SK-N-SH (cell line): Measurements from ENCODE around the gene PDE8A. TPM values are rescaled to one million over a fixed set of nuclear protein-coding genes. Genes with fewer than 3 reads are reported as not detected.

Experiments
- CTCF ChIA-PET: fragments of 300-600, 350-600 bp; formaldehyde crosslinking; extraction: SDS; loops from one replicate; lab custom pipeline; 2021; lab: Yijun Ruan, JAX
- POLR2A ChIA-PET: fragments of 350-600 bp; sonication (Branson Sonifier 250); formaldehyde crosslinking; extraction: SDS; loops from one replicate; lab custom pipeline; 2020; ENCODE audit warnings: antibody characterized with exemption, inconsistent platforms; lab: Yijun Ruan, JAX
- DNase-seq: peaks from one replicate; pipeline ENCODE4 v3.0.0; 2012
- H2AFZ ChIP-seq: fragments of 200-600 bp; sonication (generic); 2 replicates; pipeline ENCODE4 v1.8.1; 2016; ENCODE audit warnings: antibody characterized with exemption, mild to moderate bottlenecking, low read depth
- H3F3A ChIP-seq: fragments of 200-600 bp; sonication (generic); replicated peaks from 2 replicates; pipeline ENCODE3; 2016; ENCODE audit warnings: antibody characterized with exemption, mild to moderate bottlenecking; ENCODE audit not compliant: insufficient read depth
- H3K27ac ChIP-seq, 2 experiments: fragments of 200-500 bp in 1 of 2; fragments of 200-600 bp in 1 of 2; sonication (Bioruptor generic) in 1 of 2; sonication (generic), shearing (Covaris generic) in 1 of 2; 2 replicates each; pipeline versions ENCODE4 v1.5.1 to v1.6.1; 2014 to 2016; ENCODE audit warnings: low read depth in 2 of 2, inconsistent platforms in 1 of 2, low read length in 1 of 2, mild to moderate bottlenecking in 1 of 2, mixed read lengths in 1 of 2
- H3K27me3 ChIP-seq: fragments of 200-600 bp; sonication (generic), shearing (Covaris generic); 2 replicates; pipeline ENCODE4 v1.6.1; 2016; ENCODE audit warnings: mixed run types; ENCODE audit not compliant: insufficient read depth
- H3K36me3 ChIP-seq, 2 experiments: fragments of 200-500 bp in 1 of 2; fragments of 200-600 bp in 1 of 2; sonication (Bioruptor generic) in 1 of 2; sonication (generic) in 1 of 2; replicated peaks in 1 of 2; 2 replicates each; pipeline versions ENCODE3 to v1.5.1; 2014 to 2016; ENCODE audit warnings: low read length in 1 of 2, mild to moderate bottlenecking in 1 of 2; ENCODE audit not compliant: insufficient read depth in 2 of 2, control insufficient read depth in 1 of 2
- H3K4me1 ChIP-seq, 2 experiments: fragments of 200-500 bp in 1 of 2; fragments of 200-600 bp in 1 of 2; sonication (Bioruptor generic) in 1 of 2; sonication (generic), shearing (Covaris generic) in 1 of 2; 2 replicates each; pipeline versions ENCODE4 v1.5.1 to v1.6.1; 2014 to 2016; ENCODE audit warnings: low read depth in 1 of 2, low read length in 1 of 2, mixed run types in 1 of 2; ENCODE audit not compliant: insufficient read depth in 2 of 2, control insufficient read depth in 1 of 2
- H3K4me2 ChIP-seq: fragments of 200-600 bp; sonication (generic), shearing (Covaris generic); 2 replicates; pipeline ENCODE4 v1.6.1; 2017; ENCODE audit warnings: mixed run types
- H3K4me3 ChIP-seq, 2 experiments: fragments of 200-500 bp in 1 of 2; fragments of 200-600 bp in 1 of 2; sonication (Bioruptor generic) in 1 of 2; sonication (generic), shearing (Covaris generic) in 1 of 2; 2 replicates each; pipeline versions ENCODE4 v1.5.1 to v1.8.1; 2014 to 2016; ENCODE audit warnings: low read depth in 2 of 2, inconsistent platforms in 1 of 2, low read length in 1 of 2, mild to moderate bottlenecking in 1 of 2, mixed read lengths in 1 of 2, moderate library complexity in 1 of 2
- H3K79me2 ChIP-seq: fragments of 200-600 bp; sonication (generic); 2 replicates; pipeline ENCODE4 v1.8.1; 2017; ENCODE audit warnings: mild to moderate bottlenecking; ENCODE audit not compliant: insufficient read depth
- H3K9ac ChIP-seq: fragments of 200-600 bp; sonication (generic); 2 replicates; pipeline ENCODE4 v1.6.1; 2017; ENCODE audit warnings: mixed run types
- H3K9me2 ChIP-seq: fragments of 200-600 bp; sonication (generic); 2 replicates; pipeline ENCODE4 v1.6.1; 2017; ENCODE audit warnings: mixed run types
- H3K9me3 ChIP-seq: fragments of 200-600 bp; sonication (generic); 2 replicates; pipeline ENCODE4 v1.6.1; 2017; ENCODE audit warnings: mixed run types, mild to moderate bottlenecking, moderate library complexity
- H4K20me1 ChIP-seq: fragments of 200-600 bp; sonication (generic); 2 replicates; pipeline ENCODE4 v1.6.1; 2017; ENCODE audit warnings: mild to moderate bottlenecking, mixed run types; ENCODE audit not compliant: insufficient read depth
- EP300 ChIP-seq, 2 experiments: IDR thresholded peaks; 2 replicates each; pipeline versions ENCODE4 v1.4.0 to v1.6.1; 2012; ENCODE audit warnings: borderline replicate concordance in 1 of 2, low read depth in 1 of 2, low read length in 1 of 2
- EZH2phosphoT487 ChIP-seq: fragments of 200-600 bp; sonication (generic); IDR thresholded peaks from 2 replicates; pipeline ENCODE4 v1.6.1; 2017; ENCODE audit warnings: low read depth, mixed run types, mild to moderate bottlenecking, antibody characterized with exemption, moderate library complexity, borderline replicate concordance
- FOSL2 ChIP-seq: IDR thresholded peaks from 2 replicates; pipeline ENCODE4 v1.4.0; 2012; ENCODE audit warnings: low read depth, mild to moderate bottlenecking, moderate library complexity, borderline replicate concordance
- FOXJ3 ChIP-seq: sonication (generic); formaldehyde crosslinking; IDR thresholded peaks from 2 replicates; pipeline ENCODE4 v1.5.1; 2020; ENCODE audit warnings: mild to moderate bottlenecking, missing genetic modification reagents
- FOXM1 ChIP-seq: IDR thresholded peaks from 2 replicates; pipeline ENCODE4 v1.4.0; 2012; ENCODE audit warnings: low read depth, mild to moderate bottlenecking
- GABPA ChIP-seq: IDR thresholded peaks from 2 replicates; pipeline ENCODE4 v1.4.0; 2012; ENCODE audit warnings: low read depth, mild to moderate bottlenecking
- GATA2 ChIP-seq: sonication (generic); formaldehyde crosslinking; IDR thresholded peaks from 2 replicates; pipeline ENCODE4 v1.5.0; 2020; ENCODE audit warnings: mild to moderate bottlenecking, missing genetic modification reagents
- JUND ChIP-seq: IDR thresholded peaks from 2 replicates; pipeline ENCODE4 v1.4.0; 2012
- MEF2A ChIP-seq: IDR thresholded peaks from 2 replicates; pipeline ENCODE4 v1.4.0; 2012; ENCODE audit warnings: low read depth, borderline replicate concordance
- NRF1 ChIP-seq: IDR thresholded peaks from 2 replicates; pipeline ENCODE4 v1.6.1; 2012; ENCODE audit warnings: low read depth, mild to moderate bottlenecking, low read length
- RAD21 ChIP-seq: IDR thresholded peaks from 2 replicates; pipeline ENCODE4 v1.6.1; 2012; ENCODE audit warnings: mild to moderate bottlenecking, low read length
- SIN3A ChIP-seq: IDR thresholded peaks from 2 replicates; pipeline ENCODE4 v1.6.1; 2012; ENCODE audit warnings: low read depth, mild to moderate bottlenecking, low read length, moderate library complexity, borderline replicate concordance
- TAF1 ChIP-seq: IDR thresholded peaks from 2 replicates; pipeline ENCODE4 v1.6.1; 2012; ENCODE audit warnings: low read depth, mild to moderate bottlenecking, low read length, moderate library complexity, borderline replicate concordance
- TEAD4 ChIP-seq: IDR thresholded peaks from 2 replicates; pipeline ENCODE4 v1.4.0; 2012; ENCODE audit warnings: mild to moderate bottlenecking, borderline replicate concordance; ENCODE audit not compliant: insufficient read depth
- USF2 ChIP-seq: fragments of 150-350 bp; IDR thresholded peaks from 2 replicates; pipeline ENCODE4 v1.6.1; 2017; ENCODE audit warnings: antibody characterized with exemption, low read length, low read depth, borderline replicate concordance
- WGBS: methylation state at CpG from one replicate; pipeline ENCODE4 v1.1.6; 2017; ENCODE audit warnings: low lambda C conversion rate; 5-methylcytosine and 5-hydroxymethylcytosine counted together
- polyA plus RNA-seq, 3 experiments: library from polyadenylated mRNA; depleted of rRNA; stranded (reverse); fragments of >200 nt; gene quantifications; 2 replicates each; pipeline ENCODE4 v1.2.3, GENCODE V29; 2012
- TF ChIP-seq, protein P1 (sequence below): IDR thresholded peaks from 2 replicates; pipeline ENCODE4 v1.4.0; 2012; ENCODE audit warnings: low read depth
- TF ChIP-seq, protein P2 (sequence below): fragments of 200-600 bp; sonication (generic); IDR thresholded peaks from 2 replicates; pipeline ENCODE4 v1.6.1; 2017; ENCODE audit warnings: antibody characterized with exemption, mild to moderate bottlenecking, moderate library complexity

The PDE8A gene
- polyA plus RNA-seq, 1 of the 3 experiments (the other 2 are of a cell fraction) = 13.4 TPM

DNA sequence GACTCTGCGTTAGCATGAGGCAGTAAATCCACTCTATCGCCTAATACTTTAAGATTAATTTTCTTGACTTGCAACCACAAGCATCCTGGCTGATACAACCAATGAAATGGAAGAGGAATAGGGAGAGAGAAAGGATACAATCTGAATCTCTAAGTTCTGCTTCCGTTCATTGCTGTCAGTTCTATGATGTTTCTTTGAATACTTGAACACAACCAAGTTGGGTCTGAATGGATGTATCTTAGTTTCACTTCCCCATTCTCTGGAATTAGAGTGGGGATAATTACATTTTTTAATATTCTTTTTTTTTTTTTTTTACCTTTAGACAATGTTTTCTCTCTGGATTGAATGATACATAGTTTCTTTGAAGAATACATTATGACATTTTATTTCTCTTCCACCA lies 22.9 kb downstream of the PDE8A start:
- 99% methylated on average over 3 of the region's 3 CpGs for WGBS
- no peaks in the 10 kb centered on the region for H3F3A ChIP-seq
- no peak overlapping the region for H3K4me3 ChIP-seq
- no peaks in the 10 kb centered on the region for H3K27me3 ChIP-seq
- peaks cover 27% of the 10 kb centered on the region; the same call in 1 of the 2 replicates for H4K20me1 ChIP-seq
- peaks cover 5% of the 10 kb centered on the region in 2 experiments; a peak in 2 of 4 replicates for H3K4me1 ChIP-seq
- no peak overlapping the region for H2AFZ ChIP-seq
- no peak for TF ChIP-seq USF2
- no peak for TF ChIP-seq JUND
- TF ChIP-seq TEAD4 = no peak
- no peak for TF ChIP-seq SIN3A
- TF ChIP-seq EP300 (IDR thresholded peaks at IDR 0.05; ENCODE audit: borderline replicate concordance in 1 of 2, low read depth in 1 of 2, low read length in 1 of 2) = no peak
- no peak for TF ChIP-seq MEF2A
- no peak for TF ChIP-seq EZH2phosphoT487
- TF ChIP-seq FOXM1 = no peak
- TF ChIP-seq FOSL2 = no peak
- TF ChIP-seq NRF1 = no peak
- TF ChIP-seq, protein P1, sequence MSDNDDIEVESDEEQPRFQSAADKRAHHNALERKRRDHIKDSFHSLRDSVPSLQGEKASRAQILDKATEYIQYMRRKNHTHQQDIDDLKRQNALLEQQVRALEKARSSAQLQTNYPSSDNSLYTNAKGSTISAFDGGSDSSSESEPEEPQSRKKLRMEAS = no peak
- no peak for TF ChIP-seq FOXJ3 (CRISPR knock-in tag)
- no peak for TF ChIP-seq RAD21
- TF ChIP-seq GABPA = no peak
- TF ChIP-seq TAF1 = no peak
- no peak for TF ChIP-seq GATA2 (CRISPR knock-in tag)
- no peaks in the 10 kb centered on the region for H3K9me2 ChIP-seq
- no peak overlapping the region for H3K9ac ChIP-seq
- no peaks in the 10 kb centered on the region for H3K36me3 ChIP-seq
- POLR2A ChIA-PET = no interaction called here
- H3K27ac ChIP-seq = no peak overlapping the region
- CTCF ChIA-PET = interaction anchor here (1.2 kb wide), 3 partner anchors 10 to 23 kb away, joined by 3 to 4 read pairs (median 4); partner anchors contain the start of gene PDE8A
- no peak for DNase-seq
- H3K9me3 ChIP-seq = no peaks in the 10 kb centered on the region
- no peak overlapping the region for H3K4me2 ChIP-seq
- H3K79me2 ChIP-seq = peaks cover 93% of the 10 kb centered on the region

DNA sequence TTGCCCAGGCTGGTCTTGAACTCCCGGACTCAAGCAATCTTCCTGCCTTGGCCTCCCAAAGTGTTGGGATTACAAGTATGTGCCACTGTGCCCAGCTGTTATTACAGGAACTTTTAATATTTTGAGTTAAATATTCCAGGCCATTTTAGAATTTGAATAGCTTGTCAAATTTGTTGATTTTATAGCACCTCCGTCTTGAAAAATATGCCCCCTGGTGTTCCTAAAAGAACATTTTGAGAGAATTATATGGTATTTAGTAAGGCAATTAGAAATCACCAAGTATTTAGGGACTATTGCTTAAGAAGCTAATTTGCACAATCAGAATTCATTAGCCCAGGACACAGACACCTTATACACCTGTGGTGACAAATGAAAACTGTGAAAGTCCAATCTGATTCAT lies 23.7 kb downstream of the PDE8A start:
- CTCF ChIA-PET = interaction anchor here (1.2 kb wide), 3 partner anchors 9 to 24 kb away, joined by 3 to 4 read pairs (median 4); partner anchors contain the start of gene PDE8A
- POLR2A ChIA-PET = no interaction called here
- no peak overlapping the region for H2AFZ ChIP-seq
- H3K36me3 ChIP-seq = no peaks in the 10 kb centered on the region
- no peaks in the 10 kb centered on the region for H3K9me3 ChIP-seq
- H3K4me3 ChIP-seq = no peak overlapping the region
- peaks cover 23% of the 10 kb centered on the region; the same call in 1 of the 2 replicates for H4K20me1 ChIP-seq
- WGBS = 94% methylated on average over 2 of the region's 2 CpGs
- no peak overlapping the region for H3K9ac ChIP-seq
- H3K27ac ChIP-seq = no peak overlapping the region
- H3F3A ChIP-seq = no peaks in the 10 kb centered on the region
- no peaks in the 10 kb centered on the region for H3K9me2 ChIP-seq
- TF ChIP-seq FOXJ3 (CRISPR knock-in tag) = no peak
- TF ChIP-seq, protein P2, sequence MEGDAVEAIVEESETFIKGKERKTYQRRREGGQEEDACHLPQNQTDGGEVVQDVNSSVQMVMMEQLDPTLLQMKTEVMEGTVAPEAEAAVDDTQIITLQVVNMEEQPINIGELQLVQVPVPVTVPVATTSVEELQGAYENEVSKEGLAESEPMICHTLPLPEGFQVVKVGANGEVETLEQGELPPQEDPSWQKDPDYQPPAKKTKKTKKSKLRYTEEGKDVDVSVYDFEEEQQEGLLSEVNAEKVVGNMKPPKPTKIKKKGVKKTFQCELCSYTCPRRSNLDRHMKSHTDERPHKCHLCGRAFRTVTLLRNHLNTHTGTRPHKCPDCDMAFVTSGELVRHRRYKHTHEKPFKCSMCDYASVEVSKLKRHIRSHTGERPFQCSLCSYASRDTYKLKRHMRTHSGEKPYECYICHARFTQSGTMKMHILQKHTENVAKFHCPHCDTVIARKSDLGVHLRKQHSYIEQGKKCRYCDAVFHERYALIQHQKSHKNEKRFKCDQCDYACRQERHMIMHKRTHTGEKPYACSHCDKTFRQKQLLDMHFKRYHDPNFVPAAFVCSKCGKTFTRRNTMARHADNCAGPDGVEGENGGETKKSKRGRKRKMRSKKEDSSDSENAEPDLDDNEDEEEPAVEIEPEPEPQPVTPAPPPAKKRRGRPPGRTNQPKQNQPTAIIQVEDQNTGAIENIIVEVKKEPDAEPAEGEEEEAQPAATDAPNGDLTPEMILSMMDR = peak; percentile 37
- no peak overlapping the region for H3K4me2 ChIP-seq
- H3K79me2 ChIP-seq = peaks cover 95% of the 10 kb centered on the region
- H3K27me3 ChIP-seq = no peaks in the 10 kb centered on the region
- DNase-seq = no peak
- H3K4me1 ChIP-seq = peaks cover 5 to 11% of the 10 kb centered on the region in 2 experiments; a peak in 2 of 4 replicates
